Measurements from ENCODE around the gene MLEC. TPM values are rescaled to one million over a fixed set of nuclear protein-coding genes. Genes with fewer than 3 reads are reported as not detected.
"Not testable (repeated sequence)": the region's sequence is repeated elsewhere in the genome, so short reads cannot be mapped to it uniquely, and the experiment has no call there.

MLEC gene
- total RNA-seq, 1 experiment from 2014 or later = 290 TPM

- TSS peak; percentile 13 for BruUV-seq (replicated peaks)
- H3K27ac Mint-ChIP-seq (ENCODE audit: unreplicated experiment) = no peak overlapping the region
- intact Hi-C loops (cut with micrococcal nuclease; ENCODE audit: unreplicated experiment) = no loop called here
- no peaks in the 10 kb centered on the region for H3K27me3 Mint-ChIP-seq (ENCODE audit: unreplicated experiment)
- peaks cover 28% of the 10 kb centered on the region for H3K36me3 Mint-ChIP-seq (ENCODE audit: insufficient read depth, unreplicated experiment)
- CTCF ChIA-PET = no interaction called here
- H3K4me3 Mint-ChIP-seq (ENCODE audit: low read depth, unreplicated experiment) = peak overlapping the region; percentile 70
- no peak for DNase-seq
- TF ChIP-seq CTCF (IDR thresholded peaks at IDR 0.05; ENCODE audit: unreplicated experiment) = no peak
- no peaks in the 10 kb centered on the region for H3K9me3 Mint-ChIP-seq (ENCODE audit: low read depth, unreplicated experiment)
- H3K4me1 Mint-ChIP-seq (ENCODE audit: low read depth, unreplicated experiment) = peaks cover 12% of the 10 kb centered on the region
Observed at GRCh38 chr12:120726510-120726793, 39.5 kb downstream of the MLEC start.

GRCh38 chr12:120726961-120727360 lies 40.0 kb downstream of the MLEC start:
- no TSS peak for BruUV-seq (replicated peaks)
- Mint-ChIP-seq H3K4me1 (ENCODE audit: low read depth, unreplicated experiment) (peaks cover 12% of the 10 kb centered on the region), H3K36me3 (ENCODE audit: insufficient read depth, unreplicated experiment) (peaks cover 28% of the 10 kb centered on the region), H3K9me3 (ENCODE audit: low read depth, unreplicated experiment) (no peaks in the 10 kb centered on the region), H3K27ac (ENCODE audit: unreplicated experiment) (no peak overlapping the region), H3K27me3 (ENCODE audit: unreplicated experiment) (no peaks in the 10 kb centered on the region), H3K4me3 (ENCODE audit: low read depth, unreplicated experiment) (peak overlapping the region; percentile 70)
- no peak for DNase-seq
- CTCF ChIA-PET = no interaction called here
- intact Hi-C loops (cut with micrococcal nuclease; ENCODE audit: unreplicated experiment) = no loop called here
- TF ChIP-seq CTCF (IDR thresholded peaks at IDR 0.05; ENCODE audit: unreplicated experiment) = no peak

DNA sequence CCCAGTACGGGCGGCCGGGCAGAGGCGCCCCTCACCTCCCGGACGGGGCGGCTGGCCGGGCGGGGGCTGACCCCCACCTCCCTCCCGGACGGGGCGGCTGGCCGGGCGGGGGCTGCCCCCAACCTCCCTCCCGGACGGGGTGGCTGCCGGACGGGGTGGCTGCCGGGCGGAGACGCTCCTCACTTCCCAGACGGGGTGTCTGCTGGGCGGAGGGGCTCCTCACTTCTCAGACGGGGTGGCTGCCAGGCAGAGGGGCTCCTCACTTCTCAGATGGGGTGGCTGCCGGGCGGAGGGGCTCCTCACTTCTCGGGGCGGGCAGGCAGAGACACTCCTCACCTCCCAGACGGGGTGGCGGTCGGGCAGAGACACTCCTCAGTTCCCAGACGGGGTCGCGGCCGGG lies 45.2 kb downstream of the MLEC start:
- H3K36me3 Mint-ChIP-seq (ENCODE audit: insufficient read depth, unreplicated experiment) = peaks cover 10% of the 10 kb centered on the region
- H3K4me1 Mint-ChIP-seq (ENCODE audit: low read depth, unreplicated experiment); H3K4me3 Mint-ChIP-seq (ENCODE audit: low read depth, unreplicated experiment); H3K27ac Mint-ChIP-seq (ENCODE audit: unreplicated experiment); DNase-seq; BruUV-seq (replicated peaks); H3K27me3 Mint-ChIP-seq (ENCODE audit: unreplicated experiment); H3K9me3 Mint-ChIP-seq (ENCODE audit: low read depth, unreplicated experiment); CTCF ChIA-PET; intact Hi-C loops (cut with micrococcal nuclease; ENCODE audit: unreplicated experiment): not testable (repeated sequence)

DNA sequence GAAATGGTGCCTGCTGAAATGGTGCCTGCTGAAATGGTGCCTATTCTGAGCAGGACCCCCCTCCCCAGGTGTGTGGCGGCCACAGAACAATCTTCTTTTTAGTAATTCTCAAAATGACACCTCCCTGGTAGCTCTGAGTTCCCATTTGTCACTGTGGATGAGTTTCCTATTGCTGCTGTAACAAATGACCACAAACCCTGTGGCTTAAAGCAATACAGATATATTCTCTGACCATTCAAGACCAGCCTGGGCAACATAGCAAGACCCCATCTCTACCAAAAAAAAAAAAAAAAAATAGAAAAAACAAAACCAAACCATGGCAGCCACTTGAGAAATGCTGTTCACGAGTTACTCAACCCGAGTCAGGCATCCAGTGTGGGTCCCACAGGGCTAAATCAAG lies 46.6 kb downstream of the MLEC start:
- no peak for DNase-seq
- Mint-ChIP-seq H3K4me3 (ENCODE audit: low read depth, unreplicated experiment) (no peak overlapping the region), H3K36me3 (ENCODE audit: insufficient read depth, unreplicated experiment) (peaks cover 10% of the 10 kb centered on the region), H3K27ac (ENCODE audit: unreplicated experiment) (no peak overlapping the region), H3K4me1 (ENCODE audit: low read depth, unreplicated experiment) (no peaks in the 10 kb centered on the region), H3K9me3 (ENCODE audit: low read depth, unreplicated experiment) (no peaks in the 10 kb centered on the region), H3K27me3 (ENCODE audit: unreplicated experiment) (no peaks in the 10 kb centered on the region)
- intact Hi-C loops (cut with micrococcal nuclease; ENCODE audit: unreplicated experiment) = no loop called here
- BruUV-seq (replicated peaks) = no TSS peak
- no peak for TF ChIP-seq CTCF (IDR thresholded peaks at IDR 0.05; ENCODE audit: unreplicated experiment)
- CTCF ChIA-PET = interaction anchor here (0.9 kb wide), 1 partner anchor 247 kb away, joined by 4 read pairs; no protein-coding TSS in a partner anchor

DNA sequence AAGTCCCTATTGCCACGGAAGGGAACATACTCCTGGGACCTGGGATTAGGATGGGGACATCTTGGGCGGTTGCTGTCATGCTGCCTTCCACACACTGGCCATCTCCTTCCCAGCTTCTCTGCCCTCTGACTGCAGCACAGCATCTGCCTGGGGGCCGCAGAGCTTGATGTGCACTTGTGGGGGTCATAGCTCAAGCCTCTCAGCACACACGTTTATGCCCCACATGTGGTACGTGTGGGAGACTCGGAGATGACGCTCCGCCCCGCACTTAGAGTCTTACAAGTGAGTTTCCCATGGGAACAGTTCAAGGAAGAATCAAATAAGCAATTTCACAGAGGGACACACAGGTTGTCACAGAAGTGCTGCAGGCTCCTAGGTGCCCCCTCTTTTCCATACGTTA lies 47.3 kb downstream of the MLEC start:
- intact Hi-C loops (cut with micrococcal nuclease; ENCODE audit: unreplicated experiment) = no loop called here
- Mint-ChIP-seq H3K27ac (ENCODE audit: unreplicated experiment) (no peak overlapping the region), H3K4me1 (ENCODE audit: low read depth, unreplicated experiment) (no peaks in the 10 kb centered on the region), H3K27me3 (ENCODE audit: unreplicated experiment) (no peaks in the 10 kb centered on the region), H3K4me3 (ENCODE audit: low read depth, unreplicated experiment) (no peak overlapping the region), H3K36me3 (ENCODE audit: insufficient read depth, unreplicated experiment) (peaks cover 9% of the 10 kb centered on the region), H3K9me3 (ENCODE audit: low read depth, unreplicated experiment) (no peaks in the 10 kb centered on the region)
- no peak for DNase-seq
- TF ChIP-seq CTCF (IDR thresholded peaks at IDR 0.05; ENCODE audit: unreplicated experiment) = no peak
- BruUV-seq (replicated peaks) = no TSS peak
- CTCF ChIA-PET = interaction anchor here (0.9 kb wide), 1 partner anchor 246 kb away, joined by 4 read pairs; no protein-coding TSS in a partner anchor
